ENCODE data around the gene TMEM63C. TPM values are rescaled to one million over a fixed set of nuclear protein-coding genes. Genes with fewer than 3 reads are reported as not detected.

The TMEM63C gene
- total and polyA plus RNA-seq, 2 donors (not counting 1 experiment from before 2014, with no cell fraction given): 0.63 to 3.2 TPM

DNA sequence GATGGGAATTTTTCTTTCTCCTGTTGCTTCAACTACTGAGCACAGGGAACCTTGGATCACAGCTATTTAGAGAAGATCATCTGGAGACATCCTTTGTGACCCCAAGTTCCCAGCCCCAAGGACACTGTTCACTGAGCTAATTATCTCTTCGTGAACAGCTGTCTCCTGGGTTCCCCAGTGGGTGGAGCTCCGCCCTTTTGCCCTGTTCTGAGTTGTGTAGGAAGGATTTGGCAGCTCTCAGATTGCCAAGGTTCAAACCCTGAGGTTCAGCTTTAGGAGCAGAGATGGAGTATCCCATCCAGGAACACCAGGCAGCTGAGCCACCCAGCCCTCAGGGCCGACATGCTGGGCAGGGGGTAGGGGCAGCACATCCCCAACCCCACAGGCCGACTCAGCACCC lies 57.4 kb downstream of the TMEM63C start:
- H3K4me3 ChIP-seq (ENCODE audit: control extremely low read depth in 1 of 5, extremely low read depth in 1 of 5, insufficient read depth in 1 of 5, low read depth in 2 of 5, low read length in 4 of 5): no peak overlapping the region
- no peak overlapping the region for H3K27ac Mint-ChIP-seq
- WGBS (ENCODE audit: insufficient coverage): 78% methylated on average over 4 of the region's 4 CpGs
- H3K36me3 ChIP-seq (replicated peaks in 1 of 2; ENCODE audit: control extremely low read depth in 1 of 2, control insufficient read depth in 1 of 2, extremely low read depth in 1 of 2, insufficient read depth in 2 of 2, low read length in 1 of 2): no peaks in the 10 kb centered on the region
- H2AFZ ChIP-seq (ENCODE audit: insufficient read depth, low read depth, low read length, poor library complexity, severe bottlenecking): no peak overlapping the region
- TF ChIP-seq, protein P1, sequence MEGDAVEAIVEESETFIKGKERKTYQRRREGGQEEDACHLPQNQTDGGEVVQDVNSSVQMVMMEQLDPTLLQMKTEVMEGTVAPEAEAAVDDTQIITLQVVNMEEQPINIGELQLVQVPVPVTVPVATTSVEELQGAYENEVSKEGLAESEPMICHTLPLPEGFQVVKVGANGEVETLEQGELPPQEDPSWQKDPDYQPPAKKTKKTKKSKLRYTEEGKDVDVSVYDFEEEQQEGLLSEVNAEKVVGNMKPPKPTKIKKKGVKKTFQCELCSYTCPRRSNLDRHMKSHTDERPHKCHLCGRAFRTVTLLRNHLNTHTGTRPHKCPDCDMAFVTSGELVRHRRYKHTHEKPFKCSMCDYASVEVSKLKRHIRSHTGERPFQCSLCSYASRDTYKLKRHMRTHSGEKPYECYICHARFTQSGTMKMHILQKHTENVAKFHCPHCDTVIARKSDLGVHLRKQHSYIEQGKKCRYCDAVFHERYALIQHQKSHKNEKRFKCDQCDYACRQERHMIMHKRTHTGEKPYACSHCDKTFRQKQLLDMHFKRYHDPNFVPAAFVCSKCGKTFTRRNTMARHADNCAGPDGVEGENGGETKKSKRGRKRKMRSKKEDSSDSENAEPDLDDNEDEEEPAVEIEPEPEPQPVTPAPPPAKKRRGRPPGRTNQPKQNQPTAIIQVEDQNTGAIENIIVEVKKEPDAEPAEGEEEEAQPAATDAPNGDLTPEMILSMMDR (IDR thresholded peaks at IDR 0.05): no peak
- no peak for TF ChIP-seq EZH2 (IDR thresholded peaks at IDR 0.05; ENCODE audit: borderline replicate concordance, insufficient read depth, low read depth, low read length, poor library complexity, severe bottlenecking)
- no peaks in the 10 kb centered on the region for H4K20me1 ChIP-seq (ENCODE audit: control insufficient read depth, insufficient read depth, low read length, poor library complexity, severe bottlenecking)
- ATAC-seq (ENCODE audit: low read depth) (no peak), DNase-seq (no peak)
- H3K4me1 ChIP-seq (ENCODE audit: control insufficient read depth in 2 of 2, insufficient read depth in 2 of 2, low read length in 2 of 2): peaks cover 26% of the 10 kb centered on the region in 2 donors
- H3K27me3 ChIP-seq (replicated peaks in 1 of 4; ENCODE audit: control extremely low read depth in 1 of 4, control insufficient read depth in 3 of 4, insufficient read depth in 4 of 4, low read length in 3 of 4): no peaks in the 10 kb centered on the region
- H3K79me2 ChIP-seq (ENCODE audit: control insufficient read depth, insufficient read depth, low read length): no peaks in the 10 kb centered on the region
- H3K9ac ChIP-seq (ENCODE audit: low read length): no peak overlapping the region
- ChIA-PET CTCF (interaction anchor here (1.0 kb wide), 1 partner anchor 11 kb away, joined by 3 read pairs; no protein-coding TSS in a partner anchor), POLR2A (no interaction called here)
- H3K4me1 Mint-ChIP-seq: peaks cover 26% of the 10 kb centered on the region
- peaks cover 6% of the 10 kb centered on the region for H3K27me3 Mint-ChIP-seq
- H3K4me2 ChIP-seq (replicated peaks; ENCODE audit: low read depth, low read length, poor library complexity, severe bottlenecking): no peak overlapping the region
- peaks cover 0 to 10% (median 0%) of the 10 kb centered on the region in 3 donors for H3K9me3 ChIP-seq (ENCODE audit: control extremely low read depth in 1 of 3, control insufficient read depth in 2 of 3, insufficient read depth in 1 of 3, low read length in 2 of 3)
- no peak overlapping the region for H3K4me3 Mint-ChIP-seq
- no peak overlapping the region for H3K27ac ChIP-seq (ENCODE audit: low read length in 2 of 2)
- intact Hi-C loops (cut with micrococcal nuclease): no loop called here
- peaks cover 2% of the 10 kb centered on the region for H3K9me3 Mint-ChIP-seq (ENCODE audit: insufficient read depth)

DNA sequence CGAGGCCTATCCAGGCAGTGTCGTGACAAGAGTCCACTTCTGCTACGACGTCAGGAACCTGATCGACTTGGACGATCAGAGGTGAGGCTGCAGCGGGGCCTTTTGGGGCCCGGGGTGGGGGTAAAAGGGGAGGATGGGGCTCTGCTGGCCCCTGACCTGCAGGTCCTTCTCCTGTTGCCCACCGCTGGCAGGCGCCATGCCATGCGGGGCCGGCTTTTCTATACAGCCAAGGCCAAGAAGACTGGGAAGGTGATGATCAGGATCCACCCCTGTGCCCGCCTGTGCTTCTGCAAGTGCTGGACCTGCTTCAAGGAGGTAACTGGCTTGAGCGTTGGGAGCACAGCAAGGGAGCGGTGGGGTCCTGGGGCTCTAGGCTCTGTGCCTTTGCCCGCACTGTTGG lies 57.8 kb downstream of the TMEM63C start:
- Histone ChIP-seq H3K4me3 (ENCODE audit: control extremely low read depth in 1 of 5, extremely low read depth in 1 of 5, insufficient read depth in 1 of 5, low read depth in 2 of 5, low read length in 4 of 5) (no peak overlapping the region), H3K9me3 (ENCODE audit: control extremely low read depth in 1 of 3, control insufficient read depth in 2 of 3, insufficient read depth in 1 of 3, low read length in 2 of 3) (peaks cover 0 to 10% (median 0%) of the 10 kb centered on the region in 3 donors), H3K4me2 (replicated peaks; ENCODE audit: low read depth, low read length, poor library complexity, severe bottlenecking) (no peak overlapping the region), H3K79me2 (ENCODE audit: control insufficient read depth, insufficient read depth, low read length) (no peaks in the 10 kb centered on the region), H3K27ac (ENCODE audit: low read length in 2 of 2) (no peak overlapping the region), H2AFZ (ENCODE audit: insufficient read depth, low read depth, low read length, poor library complexity, severe bottlenecking) (no peak overlapping the region), H3K4me1 (ENCODE audit: control insufficient read depth in 2 of 2, insufficient read depth in 2 of 2, low read length in 2 of 2) (peaks cover 30% of the 10 kb centered on the region in 2 donors), H3K36me3 (replicated peaks in 1 of 2; ENCODE audit: control extremely low read depth in 1 of 2, control insufficient read depth in 1 of 2, extremely low read depth in 1 of 2, insufficient read depth in 2 of 2, low read length in 1 of 2) (no peaks in the 10 kb centered on the region), H4K20me1 (ENCODE audit: control insufficient read depth, insufficient read depth, low read length, poor library complexity, severe bottlenecking) (no peaks in the 10 kb centered on the region), H3K27me3 (replicated peaks in 1 of 4; ENCODE audit: control extremely low read depth in 1 of 4, control insufficient read depth in 3 of 4, insufficient read depth in 4 of 4, low read length in 3 of 4) (no peaks in the 10 kb centered on the region), H3K9ac (ENCODE audit: low read length) (no peak overlapping the region)
- H3K4me3 Mint-ChIP-seq: no peak overlapping the region
- DNase-seq: no peak
- H3K27ac Mint-ChIP-seq: no peak overlapping the region
- ATAC-seq (ENCODE audit: low read depth): no peak
- peaks cover 30% of the 10 kb centered on the region for H3K4me1 Mint-ChIP-seq
- intact Hi-C loops (cut with micrococcal nuclease): no loop called here
- ChIA-PET POLR2A (no interaction called here), CTCF (interaction anchor here (1.0 kb wide), 1 partner anchor 12 kb away, joined by 3 read pairs; no protein-coding TSS in a partner anchor)
- 94% methylated on average over 15 of the region's 16 CpGs for WGBS (ENCODE audit: insufficient coverage)
- TF ChIP-seq, protein P1 (IDR thresholded peaks at IDR 0.05): no peak
- no peak for TF ChIP-seq EZH2 (IDR thresholded peaks at IDR 0.05; ENCODE audit: borderline replicate concordance, insufficient read depth, low read depth, low read length, poor library complexity, severe bottlenecking)
- H3K27me3 Mint-ChIP-seq: peaks cover 3% of the 10 kb centered on the region
- peaks cover 2% of the 10 kb centered on the region for H3K9me3 Mint-ChIP-seq (ENCODE audit: insufficient read depth)
